ENCODE results near the gene IRGQ. TPM values are rescaled to one million over a fixed set of nuclear protein-coding genes. Genes with fewer than 3 reads are reported as not detected.

IRGQ gene
- total RNA-seq, 1 experiment from 2014 or later, result 24.1 TPM

DNA sequence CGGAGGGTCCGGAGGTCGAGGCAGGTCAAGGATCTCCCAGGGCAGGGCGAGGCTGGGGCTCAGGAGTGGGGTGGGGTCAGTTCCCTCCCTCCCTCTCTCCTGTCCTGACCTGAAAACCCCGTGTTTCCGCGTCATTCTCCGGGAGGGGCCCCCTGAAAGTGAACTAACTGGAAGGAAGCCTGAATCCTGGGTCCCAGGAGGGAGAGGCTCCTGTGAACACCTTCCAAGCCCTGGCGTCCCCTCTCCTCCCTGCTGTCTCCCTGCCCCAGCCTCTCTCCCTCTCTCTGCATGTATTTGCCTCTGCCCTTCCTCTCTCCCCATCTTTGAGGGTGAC is 44.5 kb upstream of the IRGQ start:
- no CpG with 5 or more reads among the region's 9 CpGs for WGBS (ENCODE audit: extremely low coverage, insufficient read length, low lambda C conversion rate)
- Mint-ChIP-seq H3K27ac (no peak overlapping the region), H3K9me3 (peaks cover 2% of the 10 kb centered on the region in 2 experiments; a peak in 3 of 5 replicates)

More for the DNA sequence above, 44.5 kb upstream of the IRGQ start:
- no peak for DNase-seq
- Histone ChIP-seq H2AFZ (ENCODE audit: low read length) (no peak overlapping the region), H3K4me1 (ENCODE audit: insufficient read depth, low read length) (peaks cover 2% of the 10 kb centered on the region; the same call in 1 of the 2 replicates), H3K27ac (ENCODE audit: insufficient read length, low read depth, low read length) (no peak overlapping the region), H3K4me2 (ENCODE audit: insufficient read depth, insufficient read length, low read length) (peak overlapping the region; percentile 68), H4K91ac (ENCODE audit: insufficient read length, low read depth, low read length) (no peak overlapping the region), H3K23me2 (ENCODE audit: insufficient read length, low read depth, low read length, poor library complexity, severe bottlenecking) (peaks cover 14% of the 10 kb centered on the region), H3K23ac (ENCODE audit: insufficient read length, low read depth, low read length) (no peak overlapping the region), H4K5ac (ENCODE audit: insufficient read length, low read depth, low read length) (no peak overlapping the region), H2BK12ac (ENCODE audit: insufficient read length, low read depth, low read length) (no peak overlapping the region), H2BK5ac (ENCODE audit: insufficient read length, low read length) (no peak overlapping the region), H3K79me1 (ENCODE audit: insufficient read depth, low read depth, low read length, poor library complexity, severe bottlenecking) (no peaks in the 10 kb centered on the region), H3K4ac (ENCODE audit: low read depth, low read length) (no peak overlapping the region), H3K56ac (ENCODE audit: insufficient read length, low read depth, low read length) (no peak overlapping the region), H3K79me2 (ENCODE audit: insufficient read depth, low read length) (no peaks in the 10 kb centered on the region), H2AK5ac (ENCODE audit: insufficient read length, low read length) (no peak overlapping the region), H3K9me3 (ENCODE audit: control insufficient read depth, low read depth, low read length) (no peaks in the 10 kb centered on the region), H4K20me1 (ENCODE audit: control insufficient read depth, insufficient read depth, insufficient read length) (no peaks in the 10 kb centered on the region), H2BK15ac (ENCODE audit: low read depth, low read length) (no peak overlapping the region), H3K14ac (ENCODE audit: insufficient read depth, low read length) (peak overlapping the region; percentile 34; the same call in 1 of the 2 replicates), H3K18ac (ENCODE audit: insufficient read length, low read depth, low read length) (no peak overlapping the region), H3K27me3 (ENCODE audit: insufficient read depth, low read length) (peaks cover 24% of the 10 kb centered on the region; the same call in 1 of the 2 replicates), H4K8ac (replicated peaks; ENCODE audit: insufficient read length, low read depth, low read length) (no peak overlapping the region), H2BK120ac (ENCODE audit: low read depth, low read length, poor library complexity, severe bottlenecking) (no peak overlapping the region), H3K9ac (ENCODE audit: extremely low read depth, insufficient read length, low read length) (no peak overlapping the region), H2BK20ac (ENCODE audit: low read depth, low read length, poor library complexity, severe bottlenecking) (no peak overlapping the region), H3T11ph (ENCODE audit: low read length) (no peak overlapping the region)
- Mint-ChIP-seq H3K4me3 (peak overlapping the region; percentile 68 to 94), H3K27me3 (ENCODE audit: low read depth) (peaks cover 75% of the 10 kb centered on the region), H3K4me1 (peaks cover 16 to 36% of the 10 kb centered on the region in 2 experiments), H3K36me3 (ENCODE audit: insufficient read depth in 1 of 3, low read depth in 3 of 3) (peaks cover 0 to 5% (median 0%) of the 10 kb centered on the region in 3 experiments; a peak in 2 of 7 replicates)
- TF ChIP-seq, protein P1, sequence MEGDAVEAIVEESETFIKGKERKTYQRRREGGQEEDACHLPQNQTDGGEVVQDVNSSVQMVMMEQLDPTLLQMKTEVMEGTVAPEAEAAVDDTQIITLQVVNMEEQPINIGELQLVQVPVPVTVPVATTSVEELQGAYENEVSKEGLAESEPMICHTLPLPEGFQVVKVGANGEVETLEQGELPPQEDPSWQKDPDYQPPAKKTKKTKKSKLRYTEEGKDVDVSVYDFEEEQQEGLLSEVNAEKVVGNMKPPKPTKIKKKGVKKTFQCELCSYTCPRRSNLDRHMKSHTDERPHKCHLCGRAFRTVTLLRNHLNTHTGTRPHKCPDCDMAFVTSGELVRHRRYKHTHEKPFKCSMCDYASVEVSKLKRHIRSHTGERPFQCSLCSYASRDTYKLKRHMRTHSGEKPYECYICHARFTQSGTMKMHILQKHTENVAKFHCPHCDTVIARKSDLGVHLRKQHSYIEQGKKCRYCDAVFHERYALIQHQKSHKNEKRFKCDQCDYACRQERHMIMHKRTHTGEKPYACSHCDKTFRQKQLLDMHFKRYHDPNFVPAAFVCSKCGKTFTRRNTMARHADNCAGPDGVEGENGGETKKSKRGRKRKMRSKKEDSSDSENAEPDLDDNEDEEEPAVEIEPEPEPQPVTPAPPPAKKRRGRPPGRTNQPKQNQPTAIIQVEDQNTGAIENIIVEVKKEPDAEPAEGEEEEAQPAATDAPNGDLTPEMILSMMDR (conservative IDR thresholded peaks at IDR 0.05), result no peak
